Fibroblast of villous mesenchyme (primary cell): Measurements from ENCODE around the gene HIVEP3. TPM values are rescaled to one million over a fixed set of nuclear protein-coding genes. Genes with fewer than 3 reads are reported as not detected.

Source experiments
- DNase-seq: peaks from one replicate; pipeline ENCODE4 v3.0.0-alpha.2; 2010; ENCODE audit warnings: low read depth
- H3K4me3 ChIP-seq: 2 replicates; pipeline ENCODE4 v1.5.1; 2011; ENCODE audit warnings: low read depth, mild to moderate bottlenecking, low read length
- total RNA-seq: library from RNA; depleted of rRNA; stranded (reverse); fragments of >200 nt; gene quantifications from 2 replicates; pipeline ENCODE4 v1.2.3, GENCODE V29; 2012
- TF ChIP-seq, protein P1 (sequence below): IDR thresholded peaks from 2 replicates; pipeline ENCODE4 v1.5.1; 2012; ENCODE audit warnings: low read depth, mild to moderate bottlenecking, low read length; ENCODE audit not compliant: insufficient read depth

Gene HIVEP3
- total RNA-seq, 1 donor, result 0.86 TPM

GRCh38 chr1:41668054-41668660 is 250.6 kb downstream of the HIVEP3 start:
- no peak overlapping the region for H3K4me3 ChIP-seq
- TF ChIP-seq, protein P1, sequence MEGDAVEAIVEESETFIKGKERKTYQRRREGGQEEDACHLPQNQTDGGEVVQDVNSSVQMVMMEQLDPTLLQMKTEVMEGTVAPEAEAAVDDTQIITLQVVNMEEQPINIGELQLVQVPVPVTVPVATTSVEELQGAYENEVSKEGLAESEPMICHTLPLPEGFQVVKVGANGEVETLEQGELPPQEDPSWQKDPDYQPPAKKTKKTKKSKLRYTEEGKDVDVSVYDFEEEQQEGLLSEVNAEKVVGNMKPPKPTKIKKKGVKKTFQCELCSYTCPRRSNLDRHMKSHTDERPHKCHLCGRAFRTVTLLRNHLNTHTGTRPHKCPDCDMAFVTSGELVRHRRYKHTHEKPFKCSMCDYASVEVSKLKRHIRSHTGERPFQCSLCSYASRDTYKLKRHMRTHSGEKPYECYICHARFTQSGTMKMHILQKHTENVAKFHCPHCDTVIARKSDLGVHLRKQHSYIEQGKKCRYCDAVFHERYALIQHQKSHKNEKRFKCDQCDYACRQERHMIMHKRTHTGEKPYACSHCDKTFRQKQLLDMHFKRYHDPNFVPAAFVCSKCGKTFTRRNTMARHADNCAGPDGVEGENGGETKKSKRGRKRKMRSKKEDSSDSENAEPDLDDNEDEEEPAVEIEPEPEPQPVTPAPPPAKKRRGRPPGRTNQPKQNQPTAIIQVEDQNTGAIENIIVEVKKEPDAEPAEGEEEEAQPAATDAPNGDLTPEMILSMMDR, result no peak
- DNase-seq, result no peak

DNA sequence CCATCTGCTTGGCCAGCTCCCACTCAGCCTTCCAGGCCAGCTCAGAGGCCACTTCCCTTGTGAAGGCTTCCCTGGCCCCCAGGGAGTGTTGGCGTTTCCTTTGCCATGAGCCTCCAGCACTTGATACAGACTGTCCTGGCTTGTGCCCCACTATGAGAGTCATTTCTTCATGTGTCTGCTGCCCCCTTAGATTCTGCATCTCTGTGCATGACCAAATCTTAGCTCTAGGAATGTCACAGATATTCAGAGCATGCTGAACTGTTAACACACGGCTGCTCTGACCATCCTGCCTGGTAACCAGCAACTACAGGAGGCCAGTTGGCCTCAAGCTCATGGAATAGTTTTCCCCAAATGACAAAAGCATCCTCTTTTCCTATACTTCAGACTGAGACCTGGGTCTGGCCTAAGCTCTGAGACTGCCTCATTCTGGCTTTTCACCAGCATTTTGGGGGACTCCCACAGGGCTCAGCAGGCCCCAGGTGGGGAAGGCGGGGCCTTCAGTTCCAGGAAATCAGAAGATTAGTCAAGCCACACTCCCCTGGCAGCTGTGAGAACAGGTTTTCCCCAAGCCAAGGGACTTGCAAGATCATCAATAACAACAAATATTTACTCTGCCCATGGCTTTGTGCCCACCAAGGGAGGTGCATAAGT is 251.6 kb downstream of the HIVEP3 start:
- no peak for DNase-seq
- no peak overlapping the region for H3K4me3 ChIP-seq
- TF ChIP-seq, protein P1, result no peak

DNA sequence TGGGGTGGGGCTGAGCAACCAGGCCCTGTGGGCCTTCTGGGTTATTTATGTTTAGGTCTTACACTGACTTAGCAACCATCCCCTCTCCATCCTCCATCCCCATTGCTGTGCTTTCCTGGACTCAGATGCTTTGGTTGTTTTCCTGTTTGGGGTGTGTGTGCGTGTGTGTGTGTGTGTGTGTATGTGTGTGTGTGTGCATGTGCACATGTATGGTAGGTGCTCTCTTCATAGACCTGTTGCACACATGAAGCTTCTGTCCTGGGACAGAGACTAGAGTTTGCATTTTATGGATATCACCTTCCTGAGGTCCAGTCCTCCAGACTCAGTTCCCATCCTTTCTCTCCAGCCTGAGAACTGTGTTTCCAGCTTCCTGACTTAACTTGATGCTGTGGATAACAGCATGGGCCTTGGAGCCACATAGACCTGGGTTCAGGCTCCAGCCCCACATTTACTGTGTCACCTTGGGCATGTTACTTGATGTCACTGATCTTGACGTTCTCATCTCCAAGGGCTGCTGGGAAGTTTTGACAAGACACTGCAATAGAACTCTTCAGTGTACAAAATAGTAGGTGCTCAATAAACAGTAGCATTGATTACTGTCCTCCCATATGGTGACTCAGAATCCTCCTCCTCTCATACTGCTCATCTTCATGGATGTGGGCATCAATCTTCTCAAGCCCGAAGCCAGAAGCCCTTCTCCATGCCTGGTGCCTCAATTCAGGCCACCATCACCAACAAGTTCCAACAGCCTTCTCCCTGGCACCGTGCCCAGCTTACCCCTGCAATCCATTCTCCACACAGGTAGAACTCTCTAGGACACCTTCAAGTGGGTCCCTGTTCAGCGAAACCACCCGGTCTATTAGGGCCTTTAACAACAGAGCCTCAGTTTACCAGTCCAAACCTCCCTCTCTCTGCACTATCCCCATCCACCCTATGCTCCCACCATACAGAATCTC is 252.5 kb downstream of the HIVEP3 start:
- H3K4me3 ChIP-seq, result no peak overlapping the region
- TF ChIP-seq, protein P1, result no peak
- no peak for DNase-seq

DNA sequence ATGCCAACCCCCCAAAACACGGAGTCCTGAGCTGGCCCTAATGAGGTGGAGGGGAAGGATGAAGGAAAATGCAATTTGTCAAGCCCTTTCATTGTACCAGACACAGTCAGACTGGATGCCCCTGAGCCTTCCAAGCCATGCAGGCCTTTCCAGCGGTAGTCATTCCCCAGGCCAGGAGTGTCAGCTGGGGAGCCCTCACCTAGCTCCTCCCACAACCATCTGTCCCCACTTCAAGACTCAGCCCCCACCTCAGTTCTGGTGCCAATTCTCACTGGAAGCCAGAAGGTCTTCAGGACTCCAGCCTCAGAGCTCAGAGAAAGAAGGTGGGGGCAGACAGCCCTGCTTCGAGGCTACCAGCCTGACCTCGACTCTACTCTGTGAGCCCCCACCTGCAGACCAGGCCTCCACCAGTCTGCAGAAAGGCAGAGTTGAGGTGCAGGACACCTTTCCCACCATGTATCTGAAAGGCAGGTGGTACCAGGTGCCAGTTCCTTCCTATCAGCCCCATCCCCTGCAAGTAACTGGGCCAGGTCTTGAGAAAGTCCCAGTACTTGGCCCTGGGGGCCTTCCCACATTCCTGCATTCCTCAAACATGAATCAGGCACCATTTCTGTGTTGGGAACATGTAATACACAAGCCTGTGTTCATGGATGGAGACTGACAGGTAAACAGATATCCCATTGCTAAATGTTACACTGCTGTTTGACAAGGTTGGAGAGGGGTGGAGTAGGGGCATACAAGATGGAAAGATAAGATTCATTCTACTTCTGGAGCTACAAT is 253.7 kb downstream of the HIVEP3 start:
- peak; percentile 74 for DNase-seq
- H3K4me3 ChIP-seq, result no peak overlapping the region
- TF ChIP-seq, protein P1, result no peak

DNA sequence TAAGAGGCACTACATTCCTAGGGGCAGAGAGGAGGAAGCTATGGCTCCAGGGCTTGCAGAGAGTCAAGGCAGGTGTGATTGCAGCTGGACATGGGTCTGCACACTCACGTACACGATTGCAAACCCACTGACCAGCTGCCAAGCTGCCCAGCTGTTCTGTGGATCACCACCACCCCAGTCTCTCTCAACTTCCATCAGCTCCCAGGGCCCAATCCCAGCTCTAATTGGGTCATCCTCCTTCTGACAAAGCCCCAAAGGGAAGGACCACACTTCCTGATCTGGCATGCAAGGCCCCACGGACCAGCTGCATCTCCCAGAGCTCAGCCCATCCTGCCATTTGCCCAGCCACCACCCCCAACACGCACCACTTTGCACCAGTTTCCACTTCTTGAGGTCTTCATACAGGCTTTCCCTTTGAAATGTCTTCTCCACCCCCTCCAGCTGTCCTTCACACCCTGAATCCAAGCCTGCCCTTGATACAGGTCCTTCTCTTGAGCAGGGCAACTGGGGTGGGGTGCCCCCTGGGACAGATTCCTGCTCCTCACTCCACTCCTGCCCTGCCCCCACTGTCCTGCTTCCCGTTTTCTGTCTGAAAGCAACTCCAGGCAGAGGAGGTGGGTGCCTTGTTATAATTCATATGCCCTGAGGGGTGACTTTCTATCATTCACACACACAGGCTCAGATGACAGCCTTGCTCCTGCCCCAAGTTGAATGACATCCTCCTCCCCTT is 254.9 kb downstream of the HIVEP3 start:
- no peak overlapping the region for H3K4me3 ChIP-seq
- no peak for DNase-seq
- TF ChIP-seq, protein P1, result no peak
